ENCODE results near the gene TLE5.

DNA sequence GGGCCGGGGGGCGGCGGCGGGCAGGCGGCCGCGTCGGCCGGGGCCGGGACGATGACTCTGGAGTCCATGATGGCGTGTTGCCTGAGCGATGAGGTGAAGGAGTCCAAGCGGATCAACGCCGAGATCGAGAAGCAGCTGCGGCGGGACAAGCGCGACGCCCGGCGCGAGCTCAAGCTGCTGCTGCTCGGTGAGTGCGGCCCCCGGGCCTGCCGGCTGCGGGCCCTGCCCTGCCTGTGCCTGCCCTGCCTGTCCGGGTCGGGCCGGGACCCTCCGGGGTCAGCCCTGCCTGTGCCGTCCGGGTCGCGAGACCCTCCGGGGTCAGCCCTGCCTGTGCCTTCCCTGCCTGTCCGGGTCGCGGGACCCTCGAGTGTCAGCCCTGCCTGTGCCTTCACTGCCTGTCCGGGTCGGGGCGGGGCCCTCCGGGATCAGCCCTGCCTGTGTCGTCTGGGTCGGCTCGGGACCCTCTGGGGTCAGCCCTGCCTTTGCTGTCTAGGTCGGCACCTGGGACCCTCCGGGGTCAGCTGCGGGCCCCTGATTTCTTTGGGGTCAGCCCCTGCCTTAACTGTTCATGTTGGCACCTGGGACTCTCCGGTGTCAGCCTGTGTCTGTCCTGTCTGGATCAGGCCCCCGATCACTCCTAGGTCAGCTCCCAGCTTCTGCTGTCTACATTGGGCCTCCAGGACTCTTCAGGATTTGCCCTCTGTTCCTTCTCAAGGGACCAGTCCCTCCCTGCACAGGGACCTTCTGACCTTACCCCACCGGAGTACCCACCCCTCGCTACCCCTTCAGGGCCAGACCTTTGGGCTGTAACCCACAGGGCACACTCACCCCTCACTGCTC is 32.5 kb upstream of the TLE5 start:
- TF ChIP-seq CTCF (IDR thresholded peaks at IDR 0.05; ENCODE audit: insufficient read depth, low read length) = no peak
- no peak for TF ChIP-seq REST (IDR thresholded peaks at IDR 0.05; ENCODE audit: insufficient replicate concordance, low read depth)
- TF ChIP-seq POLR2AphosphoS5 (IDR thresholded peaks at IDR 0.05; ENCODE audit: low read depth) = no peak
- TF ChIP-seq GABPA (IDR thresholded peaks at IDR 0.05; ENCODE audit: low read depth) = no peak
